ELR (cell line): ENCODE results near the gene ZNF687.

Experiments
- DNase-seq: peaks from one replicate; pipeline ENCODE4 v3.0.0-alpha.2; 2015; ENCODE audit warnings: low read depth

The ZNF687 gene

DNA sequence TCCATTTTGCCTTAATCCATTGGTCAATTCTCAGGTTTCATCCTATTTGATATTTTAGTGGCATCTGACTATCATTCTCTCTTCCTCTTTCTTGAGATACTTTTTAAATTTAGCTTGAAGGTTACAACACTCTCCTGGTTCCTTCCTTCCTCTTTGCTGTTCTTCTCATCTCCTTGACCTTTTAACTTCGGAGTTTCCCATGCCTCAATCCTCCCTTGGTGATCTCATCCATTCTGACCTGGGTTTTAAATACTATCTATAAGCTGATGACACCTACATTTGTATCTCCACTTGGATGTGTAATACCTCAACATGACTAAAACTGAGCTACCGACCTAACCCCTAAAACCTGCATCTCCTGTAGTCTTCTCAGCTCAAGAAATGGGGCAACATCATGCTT lies 4.8 kb upstream of the ZNF687 start:
- no peak for DNase-seq

DNA sequence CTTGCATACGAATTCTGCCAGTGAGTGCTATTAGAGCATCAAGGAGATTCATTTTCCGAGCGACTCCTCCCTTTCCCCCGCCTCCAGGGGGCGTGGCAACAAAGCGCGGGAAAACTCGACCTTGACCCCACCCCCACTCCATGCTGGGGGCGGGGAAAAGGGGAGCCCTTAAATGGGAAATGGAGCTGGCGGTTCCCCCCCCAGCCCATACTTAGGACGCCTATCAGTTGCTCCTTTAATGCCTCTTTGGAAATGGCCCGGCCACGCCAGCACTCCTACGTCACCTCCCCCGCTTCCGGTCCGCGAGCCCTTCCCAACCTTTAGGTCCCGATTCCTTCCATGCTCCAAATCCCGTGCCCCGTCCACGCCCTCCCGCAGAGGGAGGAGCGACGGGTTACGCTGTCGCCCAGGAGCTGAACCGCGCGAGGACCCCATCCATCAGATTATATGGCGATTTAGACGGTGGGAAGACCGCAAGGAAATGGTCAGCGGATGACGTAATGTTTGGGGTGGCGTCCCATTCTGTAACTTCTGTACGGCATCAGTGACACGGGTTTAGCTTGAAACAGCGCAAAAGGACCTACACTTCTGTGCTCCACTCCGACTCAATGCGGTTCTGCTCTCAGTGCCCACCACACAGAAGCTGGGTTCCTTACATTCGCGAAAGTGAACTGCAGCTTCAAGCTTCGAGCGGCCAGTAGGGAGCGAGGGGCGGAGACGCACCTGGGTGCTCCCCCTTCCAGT lies 702 bp upstream of the ZNF687 start:
- DNase-seq = peak; percentile 98

DNA sequence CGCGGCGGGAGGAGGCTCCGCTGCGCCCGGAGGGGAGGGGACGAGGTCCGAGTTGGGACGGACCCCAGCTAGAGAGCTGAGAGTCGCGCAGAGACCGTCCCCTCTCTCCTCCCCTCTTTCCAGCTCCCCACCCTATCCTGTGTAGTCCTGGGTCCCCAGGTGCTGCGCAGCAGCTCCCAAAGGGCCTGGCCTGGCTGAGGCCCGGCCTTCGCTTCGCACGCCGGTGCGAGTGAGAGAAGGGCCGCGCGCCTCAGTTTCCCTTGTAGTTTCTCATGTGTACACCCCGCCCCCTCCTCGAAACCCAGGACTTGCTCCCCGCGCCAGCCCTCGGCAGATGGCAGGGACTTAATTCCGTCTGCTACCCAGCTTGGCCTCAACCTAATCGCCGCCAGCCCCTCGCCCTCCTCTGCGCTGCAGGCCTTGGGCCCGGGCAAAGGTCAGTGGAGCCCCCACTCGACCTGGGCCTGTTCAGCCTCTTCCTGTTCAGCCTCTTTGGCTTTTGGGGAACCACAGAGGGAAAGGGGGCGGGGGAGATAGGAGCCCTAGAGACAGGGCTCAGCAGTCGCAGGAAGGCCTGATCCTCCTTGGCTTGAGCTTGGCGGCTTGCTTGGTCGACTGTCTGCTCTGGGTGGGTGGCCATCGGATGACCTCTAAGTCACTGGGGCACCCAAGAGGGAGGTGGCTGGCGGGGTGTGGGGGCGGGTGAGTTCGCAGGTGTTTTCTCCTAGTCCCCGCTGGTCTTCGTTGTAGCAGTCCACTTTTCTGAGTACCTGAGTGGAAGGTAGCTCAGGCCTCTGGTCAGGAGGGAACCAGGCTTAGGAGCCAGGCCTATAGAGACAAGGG lies 1.0 kb downstream of the ZNF687 start:
- DNase-seq = peak; percentile 36

DNA sequence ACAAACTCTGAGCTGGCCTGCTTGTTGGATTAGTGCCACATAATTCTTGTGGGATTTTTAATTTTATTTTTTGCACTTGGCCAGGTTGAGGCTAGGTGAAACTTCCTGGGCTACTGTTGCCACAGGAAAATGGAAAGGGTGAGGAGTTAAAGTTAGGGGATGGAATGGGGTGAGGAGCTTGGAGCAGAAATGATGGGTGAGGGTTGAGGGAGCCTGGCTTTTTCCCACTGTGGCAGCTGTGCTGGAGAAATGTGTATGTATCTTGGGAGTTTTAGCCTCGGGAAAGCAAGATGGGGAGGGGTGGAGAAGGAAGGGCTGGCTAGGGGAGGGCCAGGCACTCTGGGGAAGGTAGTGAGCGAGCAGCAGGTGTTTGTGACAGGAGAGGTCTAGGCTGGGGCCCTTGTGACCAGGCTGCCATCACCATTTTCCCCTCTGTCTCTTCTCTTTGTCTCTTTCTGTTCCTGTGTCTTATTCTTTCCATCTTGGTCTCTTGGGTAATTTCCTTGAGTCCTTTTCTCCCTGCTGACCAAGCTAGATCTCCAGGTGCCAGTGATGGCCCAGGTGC lies 2.0 kb downstream of the ZNF687 start:
- DNase-seq = no peak

DNA sequence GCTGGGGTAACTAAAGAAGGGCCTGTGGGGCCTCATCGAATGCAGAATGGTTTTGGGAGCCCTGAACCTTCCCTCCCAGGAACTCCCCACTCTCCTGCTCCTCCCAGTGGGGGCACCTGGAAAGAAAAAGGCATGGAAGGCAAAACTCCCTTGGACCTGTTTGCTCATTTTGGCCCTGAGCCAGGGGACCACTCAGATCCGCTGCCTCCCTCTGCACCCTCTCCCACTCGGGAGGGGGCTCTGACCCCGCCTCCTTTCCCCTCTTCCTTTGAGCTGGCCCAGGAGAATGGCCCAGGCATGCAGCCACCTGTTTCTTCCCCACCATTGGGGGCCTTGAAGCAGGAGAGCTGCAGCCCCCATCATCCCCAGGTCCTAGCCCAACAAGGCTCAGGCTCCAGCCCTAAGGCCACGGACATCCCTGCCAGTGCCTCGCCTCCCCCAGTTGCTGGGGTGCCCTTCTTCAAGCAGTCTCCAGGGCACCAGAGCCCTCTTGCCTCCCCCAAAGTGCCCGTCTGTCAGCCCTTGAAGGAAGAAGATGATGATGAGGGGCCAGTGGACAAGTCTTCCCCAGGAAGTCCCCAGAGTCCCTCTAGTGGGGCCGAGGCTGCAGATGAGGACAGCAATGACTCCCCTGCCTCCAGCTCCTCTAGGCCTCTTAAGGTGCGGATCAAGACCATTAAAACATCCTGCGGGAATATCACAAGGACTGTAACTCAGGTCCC lies 4.7 kb downstream of the ZNF687 start:
- no peak for DNase-seq

DNA sequence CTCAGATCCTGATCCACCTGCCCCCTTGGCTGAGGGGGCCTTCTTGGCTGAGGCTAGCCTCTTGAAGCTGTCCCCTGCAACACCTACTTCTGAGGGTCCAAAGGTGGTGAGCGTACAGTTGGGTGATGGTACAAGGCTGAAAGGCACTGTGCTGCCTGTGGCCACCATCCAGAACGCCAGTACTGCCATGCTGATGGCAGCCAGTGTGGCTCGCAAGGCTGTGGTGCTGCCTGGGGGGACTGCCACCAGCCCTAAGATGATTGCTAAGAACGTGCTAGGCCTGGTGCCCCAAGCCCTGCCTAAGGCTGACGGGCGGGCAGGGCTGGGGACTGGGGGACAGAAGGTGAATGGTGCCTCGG lies 5.2 kb downstream of the ZNF687 start:
- no peak for DNase-seq

DNA sequence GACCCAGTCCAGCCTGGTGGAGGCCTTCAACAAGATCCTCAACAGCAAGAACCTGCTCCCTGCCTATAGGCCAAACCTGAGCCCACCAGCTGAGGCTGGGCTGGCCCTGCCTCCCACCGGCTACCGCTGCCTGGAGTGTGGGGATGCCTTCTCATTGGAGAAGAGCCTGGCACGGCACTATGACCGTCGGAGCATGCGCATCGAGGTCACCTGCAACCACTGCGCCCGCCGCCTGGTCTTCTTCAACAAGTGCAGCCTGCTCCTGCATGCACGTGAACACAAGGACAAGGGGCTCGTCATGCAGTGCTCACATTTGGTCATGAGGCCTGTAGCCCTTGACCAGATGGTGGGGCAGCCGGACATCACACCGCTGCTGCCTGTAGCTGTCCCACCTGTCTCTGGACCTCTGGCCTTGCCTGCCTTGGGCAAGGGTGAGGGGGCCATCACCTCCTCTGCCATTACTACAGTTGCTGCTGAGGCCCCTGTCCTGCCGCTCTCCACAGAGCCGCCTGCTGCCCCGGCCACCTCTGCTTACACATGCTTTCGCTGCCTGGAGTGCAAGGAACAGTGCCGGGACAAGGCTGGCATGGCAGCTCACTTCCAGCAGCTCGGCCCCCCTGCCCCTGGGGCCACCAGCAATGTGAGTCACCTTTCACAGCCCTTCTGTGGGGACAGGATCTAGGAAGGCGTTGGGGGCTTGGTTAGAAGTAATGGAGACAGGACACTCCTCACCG lies 5.8 kb downstream of the ZNF687 start:
- DNase-seq = no peak

DNA sequence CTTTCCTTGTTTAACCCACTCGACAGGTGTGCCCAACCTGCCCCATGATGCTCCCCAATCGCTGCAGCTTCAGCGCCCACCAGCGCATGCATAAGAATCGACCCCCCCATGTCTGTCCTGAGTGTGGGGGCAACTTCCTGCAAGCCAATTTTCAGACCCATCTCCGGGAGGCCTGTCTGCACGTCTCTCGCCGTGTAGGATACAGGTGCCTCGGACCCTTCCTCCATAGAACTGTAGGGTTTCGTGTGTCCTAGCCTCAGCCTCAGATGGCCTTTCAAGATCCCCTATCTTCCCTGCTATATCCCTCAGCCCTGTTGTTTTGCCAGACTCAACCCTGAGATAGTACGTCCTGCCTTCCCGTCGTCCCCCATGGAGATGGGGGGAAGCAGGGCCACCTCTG lies 6.4 kb downstream of the ZNF687 start:
- no peak for DNase-seq

DNA sequence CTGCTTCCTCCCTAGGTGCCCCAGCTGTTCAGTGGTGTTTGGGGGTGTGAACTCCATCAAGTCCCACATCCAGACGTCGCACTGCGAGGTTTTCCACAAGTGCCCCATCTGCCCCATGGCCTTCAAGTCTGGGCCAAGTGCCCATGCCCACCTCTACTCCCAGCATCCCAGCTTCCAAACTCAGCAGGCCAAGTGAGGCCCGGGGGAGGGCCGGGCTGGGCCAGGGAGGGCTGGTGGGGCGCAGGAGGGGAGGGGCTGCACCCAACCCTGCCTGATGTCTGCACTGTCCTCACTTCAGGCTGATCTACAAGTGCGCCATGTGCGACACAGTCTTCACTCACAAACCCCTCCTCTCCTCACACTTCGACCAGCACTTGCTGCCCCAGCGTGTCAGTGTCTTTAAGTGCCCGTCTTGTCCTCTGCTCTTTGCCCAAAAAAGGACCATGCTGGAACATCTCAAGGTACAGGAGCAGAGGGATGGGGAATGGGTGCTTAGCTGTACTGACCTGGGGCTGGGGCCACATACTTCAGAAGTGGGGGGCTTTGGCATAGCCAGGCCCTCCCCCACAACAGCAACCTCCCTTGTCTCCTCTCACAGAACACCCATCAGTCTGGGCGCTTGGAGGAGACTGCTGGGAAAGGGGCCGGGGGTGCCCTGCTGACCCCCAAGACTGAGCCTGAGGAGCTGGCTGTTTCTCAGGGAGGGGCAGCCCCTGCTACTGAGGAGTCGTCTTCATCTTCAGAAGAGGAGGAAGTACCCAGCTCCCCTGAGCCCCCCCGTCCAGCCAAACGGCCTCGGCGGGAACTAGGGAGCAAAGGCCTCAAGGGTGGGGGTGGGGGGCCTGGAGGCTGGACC lies 7.2 kb downstream of the ZNF687 start:
- no peak for DNase-seq

DNA sequence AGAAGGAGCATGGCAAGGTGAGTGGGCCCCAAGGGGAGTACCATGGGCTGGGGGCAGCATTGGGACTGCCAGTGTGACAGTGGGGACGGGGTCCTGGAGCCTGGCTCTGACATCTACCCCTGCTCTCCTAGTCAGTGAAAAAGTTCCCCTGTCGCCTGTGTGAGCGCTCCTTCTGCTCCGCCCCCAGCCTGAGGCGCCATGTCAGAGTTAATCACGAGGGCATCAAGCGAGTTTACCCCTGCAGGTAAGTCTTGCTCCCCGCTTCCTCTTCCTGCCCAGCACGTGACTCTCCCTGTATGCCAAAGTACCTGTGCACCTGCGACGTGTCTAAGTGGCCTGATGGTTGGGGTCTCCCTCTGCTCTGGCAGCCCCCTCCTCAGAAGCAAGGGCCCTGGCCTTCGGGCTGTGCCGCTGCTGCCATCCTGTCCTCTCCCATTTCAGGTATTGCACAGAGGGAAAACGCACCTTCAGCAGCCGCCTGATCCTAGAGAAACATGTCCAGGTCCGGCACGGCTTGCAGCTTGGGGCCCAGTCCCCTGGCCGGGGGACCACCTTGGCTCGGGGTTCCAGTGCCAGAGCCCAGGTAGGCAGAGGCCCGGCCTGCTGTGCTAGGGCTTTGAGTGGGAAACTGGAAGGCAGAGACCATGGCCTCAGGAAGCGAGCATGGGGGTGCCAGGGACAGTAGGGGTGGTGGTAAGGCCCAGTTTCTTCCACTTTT lies 8.1 kb downstream of the ZNF687 start:
- no peak for DNase-seq

DNA sequence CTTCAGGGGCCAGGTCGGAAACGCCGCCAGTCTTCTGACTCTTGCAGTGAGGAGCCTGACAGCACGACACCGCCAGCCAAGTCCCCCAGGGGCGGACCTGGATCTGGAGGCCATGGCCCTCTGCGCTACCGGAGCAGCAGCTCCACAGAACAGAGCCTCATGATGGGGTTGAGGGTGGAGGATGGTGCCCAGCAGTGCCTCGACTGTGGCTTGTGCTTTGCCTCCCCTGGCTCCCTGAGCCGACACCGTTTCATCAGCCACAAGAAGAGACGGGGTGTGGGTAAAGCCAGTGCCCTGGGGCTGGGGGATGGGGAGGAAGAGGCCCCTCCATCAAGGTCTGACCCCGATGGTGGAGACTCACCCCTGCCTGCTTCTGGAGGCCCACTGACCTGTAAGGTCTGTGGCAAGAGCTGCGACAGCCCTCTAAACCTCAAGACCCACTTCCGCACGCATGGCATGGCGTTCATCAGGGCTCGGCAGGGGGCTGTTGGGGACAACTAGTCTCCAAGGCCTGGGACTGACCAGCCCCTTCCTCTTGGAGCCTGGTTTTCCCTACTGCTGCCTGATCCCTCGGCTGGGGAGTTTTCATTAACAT lies 8.7 kb downstream of the ZNF687 start:
- DNase-seq = no peak

DNA sequence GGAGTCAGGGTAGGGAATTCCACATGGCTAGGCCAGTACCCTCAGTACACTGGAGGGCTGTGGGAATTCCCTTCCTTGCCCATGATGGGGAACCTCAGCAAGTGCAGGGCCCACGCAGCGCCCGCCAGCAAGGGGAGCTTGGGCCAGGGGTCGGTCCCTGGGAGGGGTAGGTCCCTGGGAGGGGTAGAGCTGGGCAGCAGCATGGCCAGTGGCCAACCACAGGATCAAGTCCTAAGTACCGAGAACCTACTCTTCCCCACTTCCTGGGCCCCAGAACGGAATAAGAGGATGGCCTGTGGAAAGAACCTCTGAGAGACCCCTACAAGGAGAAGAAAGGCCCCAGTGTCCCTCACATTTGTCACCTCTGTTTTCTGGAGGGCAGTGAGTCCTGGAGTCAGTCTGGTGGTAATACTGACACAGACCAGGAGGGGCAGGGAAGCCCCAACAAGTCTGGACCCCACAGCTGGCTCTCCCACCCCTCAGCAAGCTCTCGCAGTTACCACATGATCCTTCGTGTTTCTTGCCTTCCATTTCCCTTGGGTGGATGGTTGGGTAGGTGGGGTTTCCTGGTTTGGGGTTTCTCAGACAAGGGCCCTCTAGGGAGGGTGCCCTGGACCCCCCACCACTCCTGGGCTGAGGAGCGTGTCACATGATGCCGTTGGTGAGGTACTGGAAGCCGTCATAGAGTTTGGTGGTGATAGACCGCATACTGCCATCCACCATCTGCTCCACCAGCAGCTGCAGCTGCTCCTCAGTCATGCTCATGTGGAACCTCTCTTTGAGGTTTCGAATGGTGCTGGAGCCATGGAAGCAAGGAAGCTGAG lies 10.3 kb downstream of the ZNF687 start:
- DNase-seq = peak; percentile 34

DNA sequence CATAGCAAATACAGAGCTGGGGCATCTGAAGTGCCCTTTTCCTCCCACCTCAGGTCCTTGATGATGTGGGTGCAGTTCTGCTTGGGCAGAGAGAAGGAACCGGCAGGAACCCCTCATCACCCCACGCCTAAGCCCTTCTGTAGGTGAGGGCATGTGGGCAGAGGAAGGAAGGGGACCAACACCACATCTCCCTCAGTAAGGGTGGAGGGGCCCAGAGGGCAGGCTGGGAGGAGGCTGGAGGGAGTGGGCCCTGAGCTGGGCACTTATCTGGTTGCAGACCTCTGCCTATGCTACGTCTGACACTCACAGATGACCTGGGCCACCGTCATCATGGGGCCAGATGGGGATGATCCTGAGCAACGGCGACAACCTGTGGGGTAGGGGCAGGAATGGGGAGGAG lies 11.0 kb downstream of the ZNF687 start:
- no peak for DNase-seq

DNA sequence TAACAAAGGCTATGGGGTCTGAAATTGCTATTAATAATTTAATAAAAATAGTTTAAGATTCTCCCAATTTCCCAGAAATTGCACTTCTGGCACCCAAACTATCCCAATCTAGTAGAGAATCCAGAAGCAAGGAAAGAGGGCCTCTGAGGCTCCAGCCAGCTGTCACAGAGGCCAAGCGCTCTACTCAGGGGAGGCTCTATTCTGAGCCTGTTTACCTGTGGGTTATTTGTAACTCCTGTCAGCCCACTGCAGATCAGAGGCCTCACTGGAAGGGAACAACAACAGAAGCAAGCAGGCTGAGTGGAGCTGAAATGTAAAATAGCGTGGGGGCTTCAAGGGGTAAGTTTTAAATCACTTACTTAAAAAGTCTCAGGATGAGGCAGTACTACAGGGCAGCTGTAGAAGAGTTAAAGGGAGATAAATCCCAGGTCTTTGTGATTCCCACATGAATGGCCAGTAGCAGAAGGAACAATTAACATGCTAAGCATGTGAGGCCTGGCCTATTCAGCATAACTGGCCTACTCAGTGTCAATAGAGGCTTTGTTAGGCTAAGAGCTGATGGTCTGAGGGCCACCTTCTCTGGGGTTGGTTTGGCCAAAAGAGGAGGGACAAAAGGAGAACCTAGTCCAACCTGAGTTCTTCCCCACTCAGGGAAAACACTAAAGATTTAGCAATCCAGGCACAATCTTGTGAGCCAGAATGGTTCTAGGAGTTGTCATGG lies 12.8 kb downstream of the ZNF687 start:
- DNase-seq = no peak

DNA sequence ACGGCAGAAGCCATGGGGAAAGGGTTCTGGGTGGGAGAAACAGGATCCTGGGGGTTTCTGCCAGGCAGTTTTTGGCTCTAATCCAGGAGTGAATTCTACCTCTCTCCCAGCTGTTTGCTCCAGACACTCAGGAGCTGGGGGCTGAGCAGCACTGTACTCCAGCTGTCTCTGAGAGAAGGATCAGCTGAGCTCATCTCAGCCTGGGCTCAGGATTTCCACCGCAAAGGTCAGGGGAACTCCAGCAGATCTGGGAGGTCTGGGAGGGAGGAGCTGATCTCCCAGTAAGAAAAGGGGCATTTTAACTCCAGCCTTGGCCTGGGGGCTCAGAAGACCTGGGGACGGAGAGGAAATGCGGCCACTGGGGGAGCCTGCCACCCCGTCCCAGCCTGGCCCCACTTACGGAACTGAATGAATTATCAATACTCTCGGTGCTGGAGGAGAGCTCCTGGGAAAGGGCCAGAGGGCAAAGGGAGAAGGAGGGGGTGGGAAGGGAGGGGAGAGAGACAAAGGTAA lies 27.8 kb downstream of the ZNF687 start:
- DNase-seq = no peak

DNA sequence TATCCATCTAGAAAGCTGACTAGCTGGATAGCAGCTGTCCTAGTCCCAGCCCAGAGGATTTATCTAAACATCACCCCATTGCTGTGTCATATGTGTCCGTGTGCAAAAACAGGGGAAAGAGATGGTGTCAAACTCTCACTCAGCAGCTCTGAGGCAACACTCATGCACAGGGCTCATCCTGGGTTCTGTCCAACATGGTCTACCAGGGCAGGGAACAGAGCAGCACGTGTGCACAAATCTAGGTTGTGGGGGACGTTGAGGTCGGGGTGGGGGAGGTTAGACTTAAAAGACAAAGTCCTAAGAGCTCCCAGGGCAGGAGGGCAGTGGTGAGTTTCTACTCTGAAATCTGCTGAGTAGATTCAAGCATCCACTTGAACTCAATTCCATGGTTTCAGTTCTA lies 28.9 kb downstream of the ZNF687 start:
- DNase-seq = no peak

DNA sequence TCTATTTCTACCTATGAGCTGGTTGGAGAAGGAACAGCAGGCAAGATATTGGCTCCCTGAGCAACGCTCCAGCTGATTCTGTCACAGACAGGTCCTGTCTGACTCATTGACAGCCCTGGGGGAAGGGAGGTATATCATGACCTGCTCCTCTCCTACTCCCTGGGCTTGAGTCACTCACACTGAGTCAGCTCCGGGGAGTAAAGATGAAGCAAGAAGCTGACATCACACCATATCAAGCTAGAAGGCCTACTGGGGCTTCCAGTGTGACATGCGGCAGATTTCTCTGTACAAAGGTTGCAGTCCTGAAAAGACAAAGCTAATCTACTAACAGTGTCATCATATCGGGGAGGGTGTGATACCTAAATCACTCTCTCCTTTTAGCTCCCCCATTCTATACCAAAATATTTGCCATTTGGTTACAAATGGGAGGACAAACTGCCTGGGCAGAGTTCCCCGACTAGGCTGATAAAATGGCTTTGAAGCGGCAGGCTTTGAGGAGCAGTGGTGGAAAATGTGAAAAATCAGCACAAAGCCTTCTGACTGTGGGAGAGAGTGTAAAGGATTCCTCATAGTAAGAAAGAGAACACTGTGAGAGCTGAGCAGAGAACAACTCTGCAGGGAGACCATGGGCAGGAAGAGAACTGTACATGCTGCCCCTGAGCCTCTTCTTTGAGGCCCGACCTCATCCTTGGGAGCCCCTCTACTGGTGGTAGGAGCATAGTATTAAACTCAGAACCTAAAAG lies 29.7 kb downstream of the ZNF687 start:
- peak; percentile 100 for DNase-seq
